CD4-positive, alpha-beta T cell treated with Interferon gamma for 1 hour (primary cell): Measurements from ENCODE around the gene DNAJB2.
A peak's percentile ranks its signal among the peaks of the same experiment; 100 is the strongest.

Experiments
- DNase-seq: peaks from one replicate; pipeline ENCODE4 v3.0.0-alpha.2; 2020

The DNAJB2 gene

DNA sequence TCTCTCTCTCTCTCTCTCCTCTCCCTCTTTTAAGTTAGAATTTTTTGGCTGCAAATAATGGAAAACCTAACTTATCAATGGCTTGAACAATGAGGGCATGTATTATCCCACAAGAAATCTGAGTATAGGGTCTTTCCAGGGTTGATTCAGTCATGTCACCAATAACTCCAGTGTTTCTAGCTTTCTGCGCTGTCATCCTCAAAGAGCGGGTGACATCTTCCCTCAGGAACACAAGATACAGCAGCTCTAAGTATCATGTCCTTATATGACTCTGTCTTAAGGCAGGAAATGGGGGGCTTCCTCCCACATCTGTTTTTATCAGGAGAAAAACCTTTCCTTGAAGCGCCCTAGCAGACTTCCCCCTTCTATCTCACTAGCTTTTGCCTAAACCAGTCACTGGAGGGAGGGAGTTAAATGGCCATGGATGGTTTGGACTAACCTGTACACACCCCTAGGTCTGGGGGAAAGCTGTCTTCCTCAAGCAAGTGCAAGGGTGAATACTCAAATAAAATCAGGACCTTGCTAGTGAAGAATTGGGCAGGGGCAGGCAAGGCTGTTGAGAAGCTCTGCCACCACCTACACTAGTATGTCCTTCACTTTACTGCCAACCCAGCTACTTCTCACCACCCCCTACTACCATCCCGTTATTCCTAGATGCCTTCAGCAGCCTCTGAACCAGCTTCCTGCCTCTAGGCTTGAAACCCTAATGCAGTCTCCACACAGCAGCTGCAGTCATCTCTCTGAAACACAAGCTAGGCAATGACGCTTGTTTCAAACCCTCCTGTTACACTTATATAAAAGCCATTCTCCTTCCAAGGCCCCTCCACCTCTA is 17.9 kb upstream of the DNAJB2 start:
- no peak for DNase-seq

DNA sequence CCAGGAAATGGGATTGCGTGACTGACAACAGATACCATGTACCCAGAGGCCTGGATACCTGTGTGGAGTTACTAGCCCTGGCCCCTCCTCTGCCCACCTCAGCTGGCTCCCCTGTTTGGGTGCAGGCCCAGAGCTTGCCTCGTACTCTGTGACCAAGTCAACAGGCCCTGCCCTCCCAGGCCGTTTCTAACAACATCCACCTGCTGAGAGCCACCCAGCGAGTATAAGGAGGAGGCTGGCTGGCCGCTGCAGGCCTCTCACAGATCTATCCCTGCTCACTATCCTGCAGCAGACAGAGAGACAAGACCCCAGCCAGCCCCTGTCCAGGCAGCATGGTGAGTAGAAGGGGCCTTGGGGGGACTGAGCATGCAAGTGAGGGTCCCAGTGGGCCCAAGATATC is 12.9 kb upstream of the DNAJB2 start:
- no peak for DNase-seq

DNA sequence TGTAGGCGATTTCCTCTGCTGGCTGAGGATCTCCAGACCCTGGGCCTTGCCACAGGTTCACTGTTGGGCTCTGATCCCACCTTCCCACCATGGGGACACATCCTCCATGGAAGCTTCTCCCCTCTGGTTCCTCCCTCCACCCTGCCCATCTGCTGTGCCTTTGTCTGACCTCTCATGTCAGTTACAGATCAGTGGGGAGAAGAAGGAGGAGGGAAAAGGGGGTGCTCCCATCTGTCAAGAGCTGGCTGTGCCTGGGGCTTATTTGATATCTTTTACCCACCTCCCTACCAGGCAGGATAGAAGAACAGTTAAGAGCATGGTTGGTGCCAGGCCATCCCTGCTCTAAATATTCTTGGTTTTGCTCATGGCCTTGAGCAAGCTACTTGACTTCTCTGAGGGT is 12.3 kb upstream of the DNAJB2 start:
- DNase-seq: no peak

DNA sequence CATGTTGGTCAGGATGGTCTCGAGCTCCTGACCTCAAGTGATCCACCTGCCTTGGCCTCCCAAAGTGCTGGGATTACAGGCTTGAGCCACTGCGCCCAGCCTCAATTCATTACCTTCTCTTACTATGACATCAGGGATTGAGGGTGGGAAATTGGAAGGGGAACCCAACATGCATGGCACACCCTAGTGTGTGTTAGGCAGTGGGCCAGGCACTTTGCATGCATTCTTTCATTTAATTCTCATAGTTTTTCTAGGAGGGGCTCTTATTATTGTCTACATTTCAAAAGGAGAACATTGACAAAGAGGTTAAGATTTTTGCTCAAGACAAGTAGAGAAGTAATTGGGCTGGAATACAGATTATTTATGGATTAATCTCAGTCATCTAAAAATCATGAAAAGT is 10.9 kb upstream of the DNAJB2 start:
- DNase-seq: no peak

DNA sequence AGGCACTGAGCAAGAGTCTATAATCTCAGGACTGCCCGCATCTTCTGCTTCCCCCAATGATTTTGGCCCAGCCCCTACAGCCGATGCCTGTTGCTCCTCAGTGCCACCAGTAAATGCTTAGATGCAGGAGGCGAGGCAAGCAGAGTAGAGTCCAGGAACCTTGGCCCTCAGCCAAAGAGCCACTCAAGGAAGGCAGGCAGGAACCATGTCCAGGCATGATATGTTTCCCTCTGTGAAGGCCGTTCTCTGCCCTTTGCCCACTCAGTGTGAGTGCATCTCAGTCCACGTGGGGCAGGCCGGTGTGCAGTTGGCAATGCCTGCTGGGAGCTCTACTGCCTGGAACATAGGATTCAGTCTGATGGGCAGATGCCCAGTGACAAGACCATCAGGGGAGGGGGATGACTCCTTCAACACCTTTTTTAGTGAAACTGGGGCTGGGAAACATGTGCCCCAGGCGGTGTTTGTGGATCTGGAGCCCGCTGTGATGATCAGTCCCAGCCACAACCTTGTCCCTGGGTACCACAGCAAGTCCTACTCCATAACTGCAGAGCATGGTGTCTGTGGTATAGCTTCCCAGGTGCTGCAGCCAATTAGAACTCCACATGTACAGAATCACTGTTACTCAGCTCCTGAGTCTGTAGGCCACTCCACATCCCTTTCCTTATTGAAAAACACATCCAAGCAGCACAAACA is 9.7 kb upstream of the DNAJB2 start:
- no peak for DNase-seq

DNA sequence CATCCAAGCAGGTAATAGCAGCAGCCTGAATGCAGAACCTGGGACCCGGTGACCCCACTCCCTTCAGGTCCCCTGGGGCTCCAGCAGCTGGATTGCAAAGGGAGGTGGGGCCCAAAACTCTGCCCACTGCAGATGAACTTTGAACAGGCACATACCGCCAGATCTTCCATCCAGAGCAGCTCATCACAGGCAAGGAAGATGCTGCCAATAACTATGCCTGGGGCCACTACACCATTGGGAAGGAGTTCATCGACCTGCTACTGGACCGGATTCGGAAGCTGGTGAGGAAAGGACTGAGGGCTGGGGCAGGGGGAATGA is 9.2 kb upstream of the DNAJB2 start:
- no peak for DNase-seq

DNA sequence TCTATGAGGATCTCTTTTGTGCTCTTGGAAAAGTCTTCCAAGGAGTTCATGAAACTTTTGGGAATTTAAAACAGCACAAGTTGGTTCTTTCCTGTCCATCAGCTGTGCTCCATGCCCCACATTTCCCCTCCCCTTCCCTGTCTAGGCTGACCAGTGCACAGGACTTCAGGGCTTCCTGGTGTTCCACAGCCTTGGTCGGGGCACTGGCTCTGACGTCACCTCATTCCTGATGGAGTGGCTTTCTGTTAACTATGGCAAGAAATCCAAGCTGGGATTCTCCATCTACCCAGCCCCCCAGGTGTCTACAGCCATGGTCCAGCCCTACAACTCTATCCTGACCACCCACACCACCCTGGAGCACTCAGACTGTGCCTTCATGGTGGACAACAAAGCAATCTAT is 8.1 kb upstream of the DNAJB2 start:
- no peak for DNase-seq

DNA sequence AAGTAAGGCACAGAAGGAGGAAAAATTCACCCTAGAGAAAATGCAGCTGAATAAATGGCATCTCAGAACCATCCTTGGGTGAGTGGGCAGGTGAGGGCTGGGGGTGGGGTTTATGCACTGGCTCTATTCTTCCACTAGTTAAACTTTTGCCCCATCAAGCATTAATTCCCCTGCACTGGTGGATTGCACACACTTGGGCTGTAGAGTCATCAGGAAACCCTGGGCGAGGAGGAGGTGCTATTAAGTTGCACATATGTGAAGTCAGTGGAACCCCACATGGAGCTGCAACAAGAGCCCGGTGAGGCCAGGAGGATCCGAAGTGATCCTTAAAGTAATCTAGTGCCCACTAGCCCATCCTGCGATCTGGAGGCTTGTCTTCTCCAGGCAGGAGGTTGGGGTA is 6.8 kb upstream of the DNAJB2 start:
- no peak for DNase-seq

DNA sequence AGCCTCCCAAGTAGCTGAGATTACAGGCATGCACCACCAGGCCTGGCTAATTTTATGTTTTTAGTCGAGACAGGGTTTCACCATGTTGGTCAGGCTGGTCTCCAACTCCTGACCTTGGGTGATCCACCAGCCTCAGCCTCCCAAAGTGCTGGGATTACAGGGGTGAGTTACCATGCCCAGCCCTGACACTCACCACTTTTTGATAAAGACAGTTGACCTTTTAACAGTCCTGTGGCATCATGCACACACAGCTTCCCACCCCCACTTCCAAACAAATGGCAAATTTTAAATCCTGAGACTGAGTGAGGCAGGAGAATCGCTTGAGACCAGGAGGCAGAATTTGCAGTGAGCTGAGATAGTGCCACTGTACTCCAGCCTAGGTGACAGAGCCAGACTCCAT is 6.2 kb upstream of the DNAJB2 start:
- DNase-seq: no peak

DNA sequence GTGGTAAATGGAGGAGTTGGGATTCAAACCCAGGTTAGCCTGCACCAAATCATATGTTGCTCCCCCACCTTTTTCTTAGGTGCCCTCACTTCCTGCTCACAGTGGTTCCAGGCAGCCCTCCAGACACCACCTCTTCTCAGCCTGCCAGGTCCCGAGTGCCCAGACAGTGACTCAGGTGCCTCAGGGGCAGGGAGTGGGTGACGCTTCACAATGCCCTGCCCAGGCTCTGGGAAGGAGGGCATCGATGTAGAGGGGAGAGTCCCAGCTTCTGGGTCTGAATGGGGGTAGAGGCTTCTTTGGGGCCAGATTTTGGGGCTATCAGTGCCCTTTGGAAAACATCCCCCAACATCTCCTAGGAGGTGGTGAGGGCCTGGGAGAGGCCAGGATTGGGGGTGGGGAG is 5.2 kb upstream of the DNAJB2 start:
- DNase-seq: no peak

DNA sequence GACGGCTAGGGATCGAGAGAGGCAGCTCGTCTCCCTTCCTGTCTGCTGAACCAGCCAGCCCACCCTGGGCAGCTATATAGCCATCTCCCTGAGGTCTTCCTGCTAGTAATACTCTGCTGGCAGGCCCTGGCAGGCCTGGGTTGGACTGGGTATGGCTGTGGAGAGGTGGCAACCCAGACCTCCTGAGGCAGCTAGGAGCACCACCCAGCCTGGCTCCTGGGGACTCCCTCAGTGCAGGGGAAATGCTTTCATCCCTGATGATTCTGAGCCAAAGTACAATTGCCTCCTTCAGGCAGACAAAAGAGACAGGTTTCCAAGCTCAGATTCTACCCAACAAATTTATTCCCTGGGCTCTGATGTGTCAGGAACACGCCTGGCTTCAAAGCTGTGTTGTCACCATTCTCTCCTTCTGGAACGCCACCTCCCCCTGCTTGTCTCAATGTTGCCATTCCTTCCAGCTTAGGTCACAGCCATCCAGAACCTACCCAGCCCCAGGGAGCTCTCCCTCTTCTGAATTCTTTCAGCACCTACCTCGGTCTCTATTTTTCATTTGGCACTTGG is 4.7 kb upstream of the DNAJB2 start:
- DNase-seq: no peak

DNA sequence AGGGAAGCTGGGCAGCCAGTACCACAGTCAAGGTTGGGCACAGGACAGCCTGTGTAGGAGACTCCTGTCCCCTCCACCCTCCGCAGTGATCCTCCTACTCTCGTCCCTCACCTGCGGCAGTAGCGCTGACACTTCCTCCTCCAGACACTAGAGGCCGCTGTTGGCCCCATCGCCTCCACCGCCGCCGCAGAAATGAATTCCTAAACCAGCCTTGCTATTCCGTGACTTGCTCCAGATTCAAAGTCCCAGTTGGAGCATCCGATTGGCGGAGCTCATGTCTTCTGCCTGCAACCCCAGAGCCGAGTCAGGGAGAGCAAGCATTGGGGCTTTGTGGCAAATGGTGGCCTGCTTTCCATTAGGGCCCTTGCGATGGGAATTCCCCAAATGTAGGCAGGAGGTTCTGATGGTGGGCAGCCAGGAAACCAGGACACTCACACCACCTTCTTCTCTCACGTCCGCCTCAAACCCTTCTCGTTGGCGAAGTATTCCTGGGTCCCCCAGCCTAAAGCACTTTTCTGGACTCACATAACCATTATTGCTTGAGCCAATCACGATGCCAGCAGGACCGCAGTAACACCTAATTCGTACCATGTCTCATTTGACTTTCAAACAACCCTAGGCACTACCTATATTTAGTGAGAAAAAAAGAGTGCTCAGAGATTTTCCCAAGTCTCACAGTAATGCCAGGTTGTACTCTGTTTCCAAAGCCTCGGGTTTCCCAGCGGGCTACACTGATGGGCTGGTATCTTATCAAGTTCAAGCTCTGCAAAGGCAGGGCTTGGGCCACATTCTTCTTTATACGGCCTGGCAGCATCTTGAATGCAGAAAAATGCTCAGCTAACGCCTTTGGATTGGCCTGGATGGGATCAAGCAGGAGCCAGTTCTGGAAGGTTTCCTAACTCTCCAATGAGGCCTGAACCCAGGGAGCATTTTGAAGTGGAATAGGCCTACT is 1.2 kb upstream of the DNAJB2 start:
- peak; percentile 74 for DNase-seq

DNA sequence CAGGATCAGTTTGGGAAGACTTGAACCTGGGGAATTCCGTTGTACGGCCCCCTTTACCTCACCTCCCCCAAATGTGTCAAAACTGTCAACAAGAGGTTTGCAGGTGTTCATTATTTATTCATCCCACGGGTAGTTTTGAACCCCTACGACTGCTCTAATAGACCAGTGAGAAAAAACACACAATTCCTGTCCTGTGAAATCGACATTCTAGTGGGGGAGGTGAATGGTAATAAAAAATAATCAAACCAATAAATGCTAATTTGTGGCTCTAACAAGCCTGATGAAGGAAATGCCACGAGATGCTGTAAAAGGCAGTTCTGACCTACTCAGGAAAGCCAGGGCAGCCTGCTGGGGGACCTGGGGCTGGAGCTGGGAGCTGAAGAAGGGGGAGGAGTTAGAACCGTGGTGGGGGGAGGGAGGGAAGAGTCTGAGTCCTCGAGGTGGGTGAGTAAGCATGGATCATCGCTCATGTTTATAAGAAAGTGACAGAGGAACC is 463 bp upstream of the DNAJB2 start:
- DNase-seq: no peak

DNA sequence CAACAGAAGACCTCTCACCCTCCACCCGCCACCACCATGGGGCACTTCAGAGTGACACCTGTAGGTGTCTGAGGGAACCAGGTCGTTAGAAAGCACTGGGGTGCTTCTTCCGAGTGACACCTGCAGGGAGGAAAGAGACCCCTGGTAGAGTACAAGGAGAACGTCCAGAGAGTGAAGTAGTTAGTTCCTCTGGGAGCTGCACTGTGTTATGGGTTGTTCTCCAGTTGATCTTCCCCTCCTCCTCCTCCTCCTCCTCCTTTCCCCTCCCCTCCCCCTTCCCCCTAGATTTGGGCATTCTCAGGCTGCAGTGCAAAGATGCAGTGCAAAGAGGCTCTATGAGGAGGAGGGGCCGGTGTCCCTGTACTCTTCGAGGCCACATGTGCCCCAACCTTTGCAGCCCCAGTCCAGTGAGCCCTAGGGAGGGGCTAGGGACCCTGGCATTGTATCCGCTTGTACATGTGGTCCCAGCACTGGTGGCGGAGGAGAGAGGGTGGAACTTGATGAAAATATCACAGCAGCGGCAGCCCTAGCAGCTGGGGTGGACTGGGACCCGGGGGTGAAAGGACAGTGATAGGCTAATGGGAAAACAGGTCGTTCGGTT is 850 bp downstream of the DNAJB2 start:
- DNase-seq: no peak

DNA sequence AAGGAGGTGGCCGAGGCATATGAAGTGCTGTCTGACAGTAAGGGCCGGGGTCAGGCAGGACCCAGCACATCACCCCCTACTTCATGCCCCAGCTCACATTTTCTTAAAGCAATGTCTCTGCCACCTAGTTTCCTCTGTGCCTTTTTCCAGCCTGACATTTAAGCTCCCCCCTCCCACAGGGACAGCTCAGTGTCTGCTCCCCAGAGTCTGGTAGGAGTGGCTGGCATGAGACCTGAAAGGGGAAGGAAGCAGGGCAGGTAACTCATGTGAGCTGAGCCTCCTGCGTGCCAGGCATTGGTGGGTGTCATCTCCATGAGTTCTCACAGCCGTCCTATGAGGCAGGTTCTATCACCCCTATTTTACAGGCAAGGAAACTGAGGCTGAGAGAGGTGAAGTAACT is 1.5 kb downstream of the DNAJB2 start:
- no peak for DNase-seq

DNA sequence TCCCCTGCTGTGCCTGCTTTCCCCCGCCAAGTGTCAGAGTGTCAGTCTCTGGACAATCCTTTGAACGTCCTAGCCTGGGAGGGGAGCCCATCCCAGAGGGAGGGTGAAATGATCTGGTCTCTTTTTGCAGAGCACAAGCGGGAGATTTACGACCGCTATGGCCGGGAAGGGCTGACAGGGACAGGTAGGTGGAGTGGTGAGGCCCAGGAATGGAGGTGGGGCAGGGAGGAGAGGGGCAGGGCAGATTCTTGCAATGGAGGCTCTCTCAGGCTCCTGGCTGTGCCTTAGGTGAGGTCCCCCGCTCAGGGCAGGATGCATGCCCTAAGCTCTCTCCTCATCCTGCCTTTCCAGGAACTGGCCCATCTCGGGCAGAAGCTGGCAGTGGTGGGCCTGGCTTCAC is 2.4 kb downstream of the DNAJB2 start:
- DNase-seq: no peak

DNA sequence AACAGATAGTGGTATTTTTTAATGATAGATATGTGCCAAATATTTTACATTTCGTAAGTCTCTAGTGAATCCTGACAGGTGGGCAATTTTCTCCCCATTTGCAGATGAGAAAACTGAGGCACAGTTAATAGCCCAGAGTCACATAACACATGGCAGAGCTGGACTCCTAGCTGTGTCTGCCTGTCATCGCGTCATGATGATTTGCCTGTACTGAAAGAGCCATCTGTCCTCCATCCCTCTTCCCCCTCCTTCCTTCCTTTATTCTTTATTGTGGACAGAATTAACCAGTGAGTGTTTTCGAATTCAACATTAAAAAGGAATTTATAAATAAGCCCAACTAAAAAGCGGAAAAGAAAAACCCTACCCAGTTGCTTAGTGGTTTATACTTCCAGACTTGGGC is 3.2 kb downstream of the DNAJB2 start:
- DNase-seq: no peak

DNA sequence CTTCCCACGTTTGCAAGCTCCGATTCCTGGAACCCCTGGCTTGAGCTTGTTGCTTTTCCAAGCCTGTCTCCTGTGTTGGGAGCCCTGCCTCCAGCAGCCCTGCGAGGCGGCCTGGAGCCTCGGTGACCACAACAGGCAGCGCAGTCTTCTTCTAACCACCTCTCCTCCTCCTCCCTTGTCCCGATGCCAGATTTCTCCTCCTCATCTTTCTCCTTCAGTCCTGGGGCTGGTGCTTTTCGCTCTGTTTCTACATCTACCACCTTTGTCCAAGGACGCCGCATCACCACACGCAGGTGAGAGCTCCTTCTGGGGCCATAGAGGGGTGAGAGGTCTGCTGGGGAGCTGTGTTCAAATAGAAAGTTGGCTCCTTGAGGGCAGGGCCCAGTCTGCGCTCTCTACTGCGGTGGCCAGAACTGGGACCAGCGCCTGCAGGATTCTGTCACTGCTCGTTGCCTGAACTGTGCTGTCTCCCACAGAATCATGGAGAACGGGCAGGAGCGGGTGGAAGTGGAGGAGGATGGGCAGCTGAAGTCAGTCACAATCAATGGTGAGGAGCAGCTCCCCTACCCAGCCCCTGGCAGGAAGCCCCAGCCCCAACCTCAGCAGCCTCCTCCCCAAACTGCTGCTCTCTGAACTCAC is 3.9 kb downstream of the DNAJB2 start:
- DNase-seq: no peak

DNA sequence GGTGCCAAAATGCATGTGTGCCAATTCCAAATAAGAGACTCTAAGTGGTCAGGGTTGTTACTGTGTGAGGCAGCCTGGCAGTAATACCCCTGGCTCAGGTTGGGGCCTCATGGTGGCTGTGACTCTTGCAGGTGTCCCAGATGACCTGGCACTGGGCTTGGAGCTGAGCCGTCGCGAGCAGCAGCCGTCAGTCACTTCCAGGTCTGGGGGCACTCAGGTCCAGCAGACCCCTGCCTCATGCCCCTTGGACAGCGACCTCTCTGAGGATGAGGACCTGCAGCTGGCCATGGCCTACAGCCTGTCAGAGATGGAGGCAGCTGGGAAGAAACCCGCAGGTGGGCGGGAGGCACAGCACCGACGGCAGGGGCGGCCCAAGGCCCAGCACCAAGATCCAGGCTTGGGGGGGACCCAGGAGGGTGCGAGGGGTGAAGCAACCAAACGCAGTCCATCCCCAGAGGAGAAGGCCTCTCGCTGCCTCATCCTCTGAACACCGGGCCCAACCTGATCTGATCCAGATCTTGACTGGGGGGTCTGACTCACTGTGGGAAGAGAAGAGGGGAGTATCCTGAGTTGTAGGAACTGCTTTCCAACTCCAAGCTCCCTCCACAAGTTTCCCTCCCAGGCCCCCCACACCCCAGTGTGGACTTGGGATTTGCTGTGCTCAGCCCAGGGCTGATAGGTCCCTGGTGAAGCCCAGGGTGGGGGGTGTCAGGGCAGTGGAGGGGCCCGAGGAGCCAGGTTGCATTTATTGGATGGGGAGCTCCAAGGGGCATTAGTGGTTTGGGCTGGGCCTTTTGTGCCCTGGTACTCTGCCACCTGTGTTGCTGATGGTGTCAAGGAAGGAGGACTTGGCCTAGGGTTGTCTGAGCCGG is 5.6 kb downstream of the DNAJB2 start:
- DNase-seq: no peak

DNA sequence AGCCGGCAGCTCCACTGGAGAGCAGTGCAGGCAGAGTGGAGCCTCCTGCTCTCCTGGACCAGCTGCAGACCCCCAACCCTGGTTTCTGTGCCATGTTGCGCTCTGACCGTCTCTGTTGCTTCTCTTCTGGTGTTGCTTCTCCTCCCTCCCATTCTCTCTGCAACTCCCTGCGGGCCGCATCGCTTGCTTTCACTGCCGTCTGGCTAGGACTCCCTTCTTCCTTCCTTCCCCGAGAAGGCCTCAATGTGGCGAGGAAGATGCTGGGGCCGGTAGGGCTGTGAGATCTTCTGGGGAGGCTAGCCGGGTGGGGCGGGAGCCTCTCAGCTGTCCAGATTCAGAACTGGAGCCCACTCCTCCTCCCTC is 6.2 kb downstream of the DNAJB2 start:
- DNase-seq: no peak

DNA sequence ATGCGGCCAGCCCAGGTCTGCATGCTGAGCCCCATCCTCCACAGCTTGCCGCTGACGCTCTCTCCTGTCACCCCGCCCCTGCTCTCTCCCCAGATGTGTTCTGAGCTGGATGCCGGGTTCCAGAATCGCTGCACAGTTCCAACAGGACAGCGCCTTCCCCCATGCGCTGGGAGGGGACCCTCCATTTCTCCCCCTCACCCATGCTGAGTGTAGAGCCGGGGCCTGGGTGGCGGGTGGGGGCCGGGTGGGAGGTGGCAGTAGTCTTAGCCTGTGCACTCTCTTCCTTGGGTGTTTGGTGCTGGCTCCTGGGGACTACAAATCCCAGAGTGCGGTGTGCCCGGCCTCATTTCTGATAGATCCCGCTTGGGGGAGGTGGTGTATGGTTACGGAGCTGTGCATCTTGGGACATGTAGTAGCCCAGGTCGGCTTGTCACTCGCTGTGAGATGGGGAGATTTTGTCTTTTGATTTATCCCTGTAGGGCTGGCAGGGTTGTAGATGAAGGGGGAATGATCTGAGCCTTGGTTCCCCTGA is 6.8 kb downstream of the DNAJB2 start:
- DNase-seq: no peak
